Measurements from ENCODE around the gene ACAA1. TPM values are rescaled to one million over a fixed set of nuclear protein-coding genes. Genes with fewer than 3 reads are reported as not detected.

ACAA1 gene
- total RNA-seq, 4 donors from 2014 or later, result 48.1 to 69.5 (median 62.5) TPM

- no peak for ATAC-seq (ENCODE audit: low FRiP score)
- DNase-seq (ENCODE audit: low spot score), result peak; percentile 20
- TF ChIP-seq, protein P1, sequence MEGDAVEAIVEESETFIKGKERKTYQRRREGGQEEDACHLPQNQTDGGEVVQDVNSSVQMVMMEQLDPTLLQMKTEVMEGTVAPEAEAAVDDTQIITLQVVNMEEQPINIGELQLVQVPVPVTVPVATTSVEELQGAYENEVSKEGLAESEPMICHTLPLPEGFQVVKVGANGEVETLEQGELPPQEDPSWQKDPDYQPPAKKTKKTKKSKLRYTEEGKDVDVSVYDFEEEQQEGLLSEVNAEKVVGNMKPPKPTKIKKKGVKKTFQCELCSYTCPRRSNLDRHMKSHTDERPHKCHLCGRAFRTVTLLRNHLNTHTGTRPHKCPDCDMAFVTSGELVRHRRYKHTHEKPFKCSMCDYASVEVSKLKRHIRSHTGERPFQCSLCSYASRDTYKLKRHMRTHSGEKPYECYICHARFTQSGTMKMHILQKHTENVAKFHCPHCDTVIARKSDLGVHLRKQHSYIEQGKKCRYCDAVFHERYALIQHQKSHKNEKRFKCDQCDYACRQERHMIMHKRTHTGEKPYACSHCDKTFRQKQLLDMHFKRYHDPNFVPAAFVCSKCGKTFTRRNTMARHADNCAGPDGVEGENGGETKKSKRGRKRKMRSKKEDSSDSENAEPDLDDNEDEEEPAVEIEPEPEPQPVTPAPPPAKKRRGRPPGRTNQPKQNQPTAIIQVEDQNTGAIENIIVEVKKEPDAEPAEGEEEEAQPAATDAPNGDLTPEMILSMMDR (IDR thresholded peaks at IDR 0.05), result no peak
These were observed 21.9 kb downstream of the ACAA1 start for GRCh38 chr3:38114875-38115644.

DNA sequence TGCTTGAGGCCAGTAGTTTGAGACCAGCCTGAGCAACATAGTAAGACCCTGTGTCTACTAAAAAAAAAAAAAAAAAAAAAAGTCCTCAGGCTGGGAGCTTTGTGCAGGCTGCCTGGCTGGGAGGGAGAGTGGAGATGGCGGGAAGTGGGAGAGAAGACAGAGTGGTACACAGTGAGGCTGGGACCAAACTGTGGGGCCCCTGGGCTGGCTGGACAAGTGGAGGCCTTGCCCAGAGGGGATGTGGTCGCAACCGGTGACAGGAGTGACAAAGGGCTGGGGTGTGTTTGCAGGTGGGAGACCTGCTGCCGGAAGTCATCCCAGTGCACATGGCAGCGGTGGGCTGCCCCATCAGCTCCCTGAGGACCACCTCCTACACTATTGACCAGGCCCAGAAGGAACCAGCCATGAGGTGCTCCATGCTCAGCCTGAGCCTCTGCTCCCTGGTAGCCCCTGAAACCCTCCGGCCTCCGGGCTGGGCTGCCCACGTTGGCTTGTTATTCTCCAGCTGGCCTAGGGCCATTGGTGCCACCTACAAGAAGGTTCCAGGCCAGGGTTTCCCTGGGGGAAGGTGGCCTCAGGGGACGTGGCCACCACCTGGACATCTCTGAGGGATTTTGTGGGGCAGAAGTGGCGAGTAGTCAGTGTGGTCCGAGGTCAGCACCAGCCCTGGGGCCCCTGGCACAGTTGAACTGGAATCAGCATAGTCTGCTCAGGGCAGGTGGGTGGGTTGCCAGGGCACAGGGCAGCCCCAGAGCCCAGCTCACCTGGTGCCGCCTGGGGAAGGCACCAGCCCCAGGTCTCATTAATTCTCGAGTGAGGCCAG lies 22.7 kb downstream of the ACAA1 start:
- TF ChIP-seq, protein P1 (IDR thresholded peaks at IDR 0.05), result no peak
- no peak for ATAC-seq (ENCODE audit: low FRiP score)
- DNase-seq (ENCODE audit: low spot score), result peak; percentile 2

- no peak for ATAC-seq (ENCODE audit: low FRiP score)
- TF ChIP-seq, protein P1 (IDR thresholded peaks at IDR 0.05), result no peak
- DNase-seq (ENCODE audit: low spot score), result peak; percentile 9
These were observed 24.6 kb downstream of the ACAA1 start for GRCh38 chr3:38112378-38112761.

DNA sequence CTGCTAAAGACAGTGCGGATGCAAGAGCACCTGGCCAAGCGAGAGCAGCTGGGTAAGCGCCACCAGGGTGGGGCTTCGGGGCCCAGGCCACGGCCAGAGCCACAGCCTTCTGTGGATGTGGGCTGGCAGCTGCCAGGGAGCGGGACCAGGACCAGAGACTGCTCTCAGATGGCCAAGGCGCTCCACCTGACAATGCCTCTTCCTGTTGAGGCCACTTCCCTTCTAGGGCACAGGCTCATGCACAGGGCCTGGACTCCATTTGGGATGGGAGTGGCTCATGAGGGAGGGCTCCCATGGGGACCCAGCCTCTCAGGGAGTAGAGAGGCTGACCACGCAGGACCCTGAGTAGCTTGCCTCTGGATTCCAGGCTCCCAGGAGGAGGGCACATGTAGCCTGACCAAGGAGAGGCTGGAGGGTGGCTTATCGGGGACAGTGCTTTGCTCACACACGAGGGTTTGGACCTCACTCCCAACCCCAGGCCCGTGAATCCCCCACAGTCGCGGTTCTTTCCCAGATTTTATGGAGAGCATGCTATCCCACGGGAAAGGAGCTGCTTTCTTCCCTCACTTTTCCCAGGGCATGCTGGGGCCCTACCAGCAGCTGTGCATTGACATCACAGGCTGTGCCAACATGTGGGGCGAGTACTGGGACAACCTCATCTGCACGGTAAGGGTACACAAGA lies 25.1 kb downstream of the ACAA1 start:
- ATAC-seq (ENCODE audit: low FRiP score), result no peak
- DNase-seq (ENCODE audit: low spot score), result peak; percentile 18
- TF ChIP-seq, protein P1 (IDR thresholded peaks at IDR 0.05), result no peak

DNA sequence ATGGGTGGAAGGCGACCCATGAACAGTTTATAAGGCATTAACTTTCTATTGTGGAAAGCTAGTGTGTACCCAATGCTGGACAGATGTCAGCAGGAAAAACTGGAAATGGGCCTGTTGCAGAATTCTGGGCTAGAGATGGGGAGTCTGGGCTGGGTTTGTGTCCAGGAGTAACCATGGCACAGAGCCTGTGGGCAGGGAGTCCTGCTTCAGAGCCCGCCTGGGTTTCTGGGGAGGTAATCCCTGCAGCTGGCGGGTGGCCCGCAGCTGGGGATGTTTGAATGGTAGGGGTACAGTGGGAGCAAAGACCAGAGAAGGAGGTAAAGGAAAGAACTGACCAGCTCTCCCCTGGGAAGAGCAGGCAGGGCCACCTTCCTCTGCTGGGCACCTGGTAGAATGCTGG lies 25.7 kb downstream of the ACAA1 start:
- TF ChIP-seq, protein P1 (IDR thresholded peaks at IDR 0.05), result no peak
- DNase-seq (ENCODE audit: low spot score) (peak; percentile 0), ATAC-seq (ENCODE audit: low FRiP score) (no peak)

GRCh38 chr3:38110314-38111050 lies 26.4 kb downstream of the ACAA1 start:
- TF ChIP-seq, protein P1 (IDR thresholded peaks at IDR 0.05), result no peak
- no peak for ATAC-seq (ENCODE audit: low FRiP score)
- peak; percentile 14 for DNase-seq (ENCODE audit: low spot score)

All from omental fat pad (tissue), 4 donors.